HepG2 (cell line): ENCODE measurements around the gene NACC2. TPM values are rescaled to one million over a fixed set of nuclear protein-coding genes. Genes with fewer than 3 reads are reported as not detected.

Experiments
- CEBPB ChIP-seq: IDR thresholded peaks from 2 replicates; pipeline ENCODE4 v1.6.1; 2011; ENCODE audit warnings: low read depth, low read length, improper control_type of control experiment, borderline replicate concordance
- DNMT1 ChIP-seq: sonication (generic); formaldehyde crosslinking; IDR thresholded peaks from 2 replicates; pipeline ENCODE4 v1.5.1; 2020; ENCODE audit warnings: mild to moderate bottlenecking, missing genetic modification reagents
- FOXK1 ChIP-seq: sonication (generic); formaldehyde crosslinking; IDR thresholded peaks from 2 replicates; pipeline ENCODE4 v1.4.0; 2020; ENCODE audit warnings: low read depth, missing genetic modification reagents, borderline replicate concordance
- HDAC1 ChIP-seq: sonication (generic); formaldehyde crosslinking; IDR thresholded peaks from 2 replicates; pipeline ENCODE4 v1.5.1; 2020; ENCODE audit warnings: mild to moderate bottlenecking, missing genetic modification reagents
- KMT2A ChIP-seq: sonication (generic); formaldehyde crosslinking; IDR thresholded peaks from 2 replicates; pipeline ENCODE4 v1.4.0; 2020; ENCODE audit warnings: missing genetic modification reagents
- SP140L ChIP-seq: sonication (generic); formaldehyde crosslinking; IDR thresholded peaks from 2 replicates; pipeline ENCODE4 v1.4.0; 2020; ENCODE audit warnings: missing genetic modification reagents, borderline replicate concordance
- ZNF124 ChIP-seq: sonication (generic); formaldehyde crosslinking; IDR thresholded peaks from 2 replicates; pipeline ENCODE4 v1.4.0; 2020; ENCODE audit warnings: missing genetic modification reagents
- ZNF660 ChIP-seq: sonication (generic); formaldehyde crosslinking; IDR thresholded peaks from 2 replicates; pipeline ENCODE4 v1.5.1; 2020; ENCODE audit warnings: mild to moderate bottlenecking, low read depth, missing genetic modification reagents, borderline replicate concordance
- ZNF720 ChIP-seq: sonication (generic); formaldehyde crosslinking; IDR thresholded peaks from 2 replicates; pipeline ENCODE4 v1.4.0; 2020; ENCODE audit warnings: missing genetic modification reagents
- polyA plus RNA-seq, 8 experiments: library from polyadenylated mRNA; depleted of rRNA in 3 of 8; stranded (reverse) in 7 of 8; unstranded in 1 of 8; fragments of >200 nt; fragmentation: Illumina TruSeq in 4 of 8; extraction: Trizol in 4 of 8; gene quantifications; 2 replicates each; pipeline versions ENCODE4 v1.2.1 to v1.2.3, GENCODE V29; 2011 to 2016; ENCODE audit warnings: low read depth in 4 of 8, missing spikeins in 1 of 8, mixed read lengths in 1 of 8; ENCODE audit not compliant: insufficient read depth in 1 of 8
- total RNA-seq, 5 experiments: library from RNA; depleted of rRNA; stranded (reverse); fragments of >200 nt; fragmentation: Illumina TruSeq; extraction: Trizol; gene quantifications; 2 replicates each; pipeline ENCODE4 v1.2.3, GENCODE V29; 2016; ENCODE audit warnings: low read depth in 1 of 5
- TF ChIP-seq, protein P1 (sequence below): sonication (generic); formaldehyde crosslinking; IDR thresholded peaks from 2 replicates; pipeline ENCODE4 v1.4.0; 2020; ENCODE audit warnings: mild to moderate bottlenecking, missing genetic modification reagents, borderline replicate concordance
- TF ChIP-seq, protein P2 (sequence below): sonication (generic); formaldehyde crosslinking; IDR thresholded peaks from 2 replicates; pipeline ENCODE4 v1.8.1; 2022; ENCODE audit warnings: low read depth, mild to moderate bottlenecking, missing genetic modification reagents
- TF ChIP-seq, protein P3 (sequence below): IDR thresholded peaks from 2 replicates; pipeline ENCODE4 v1.6.1; 2016
- TF ChIP-seq, protein P4 (sequence below), 2 experiments: IDR thresholded peaks; 2 replicates each; pipeline ENCODE4 v1.6.1; 2011 to 2012; ENCODE audit warnings: low read length in 2 of 2, borderline replicate concordance in 1 of 2, low read depth in 1 of 2, mild to moderate bottlenecking in 1 of 2, moderate library complexity in 1 of 2
- TF ChIP-seq, protein P5 (sequence below): sonication (generic); formaldehyde crosslinking; IDR thresholded peaks from 2 replicates; pipeline ENCODE4; 2020; ENCODE audit warnings: missing genetic modification reagents, mild to moderate bottlenecking, borderline replicate concordance
- TF ChIP-seq, protein P6 (sequence below): conservative IDR thresholded peaks from 2 replicates; pipeline ENCODE4 v1.6.1; 2018; ENCODE audit warnings: missing genetic modification reagents

NACC2 gene
- total and polyA plus RNA-seq, 2 of the 13 experiments (the other 11 are each of a cell fraction or from before 2014, with no cell fraction given) = 5.9 to 12.3 TPM

DNA sequence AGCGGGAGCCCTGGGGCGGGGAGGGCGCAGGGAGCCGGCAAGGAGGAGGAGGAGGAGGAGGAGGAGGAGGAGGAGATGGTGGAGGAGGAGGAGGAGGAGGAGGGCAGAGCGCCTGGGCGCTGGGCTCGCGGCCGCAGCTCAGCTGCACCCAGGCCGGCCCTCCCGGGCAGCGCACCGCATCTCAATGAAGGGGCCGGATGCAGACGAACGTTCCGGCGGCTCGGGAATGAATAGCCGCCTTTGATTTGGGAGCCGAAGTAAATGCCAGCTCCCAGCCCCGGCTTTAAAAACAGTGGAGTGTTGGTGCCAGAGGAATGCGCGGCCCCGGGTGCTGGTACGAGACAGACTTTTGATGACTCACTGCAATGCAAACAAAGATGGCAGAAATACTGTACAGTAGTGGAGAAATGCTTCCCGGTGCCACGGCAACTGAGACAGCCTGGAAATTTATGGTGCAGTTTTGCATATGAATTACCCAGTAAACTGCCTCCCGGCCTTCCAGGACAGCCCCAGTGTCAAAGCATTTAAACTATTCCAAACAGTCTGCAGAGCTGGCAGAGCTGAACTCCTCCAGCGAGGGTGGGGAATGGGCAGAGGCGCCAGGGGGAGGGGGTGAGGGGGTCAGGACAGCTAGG is 43.1 kb downstream of the NACC2 start (continued):
- TF ChIP-seq FOXK1 (peak; percentile 30; the same call in 1 of the 2 replicates), ZNF124 (CRISPR knock-in tag) (no peak), SP140L (CRISPR knock-in tag) (no peak), DNMT1 (CRISPR knock-in tag) (no peak), HDAC1 (CRISPR knock-in tag) (no peak), KMT2A (CRISPR knock-in tag) (peak; percentile 19; the same call in 1 of the 2 replicates), CEBPB (peak; percentile 51; the same call in 1 of the 2 replicates), ZNF660 (CRISPR knock-in tag) (no peak), ZNF720 (CRISPR knock-in tag) (no peak)
- TF ChIP-seq, protein P1, sequence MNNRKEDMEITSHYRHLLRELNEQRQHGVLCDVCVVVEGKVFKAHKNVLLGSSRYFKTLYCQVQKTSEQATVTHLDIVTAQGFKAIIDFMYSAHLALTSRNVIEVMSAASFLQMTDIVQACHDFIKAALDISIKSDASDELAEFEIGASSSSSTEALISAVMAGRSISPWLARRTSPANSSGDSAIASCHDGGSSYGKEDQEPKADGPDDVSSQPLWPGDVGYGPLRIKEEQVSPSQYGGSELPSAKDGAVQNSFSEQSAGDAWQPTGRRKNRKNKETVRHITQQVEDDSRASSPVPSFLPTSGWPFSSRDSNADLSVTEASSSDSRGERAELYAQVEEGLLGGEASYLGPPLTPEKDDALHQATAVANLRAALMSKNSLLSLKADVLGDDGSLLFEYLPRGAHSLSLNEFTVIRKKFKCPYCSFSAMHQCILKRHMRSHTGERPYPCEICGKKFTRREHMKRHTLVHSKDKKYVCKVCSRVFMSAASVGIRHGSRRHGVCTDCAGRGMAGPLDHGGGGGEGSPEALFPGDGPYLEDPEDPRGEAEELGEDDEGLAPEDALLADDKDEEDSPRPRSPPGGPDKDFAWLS = no peak
- TF ChIP-seq, protein P2, sequence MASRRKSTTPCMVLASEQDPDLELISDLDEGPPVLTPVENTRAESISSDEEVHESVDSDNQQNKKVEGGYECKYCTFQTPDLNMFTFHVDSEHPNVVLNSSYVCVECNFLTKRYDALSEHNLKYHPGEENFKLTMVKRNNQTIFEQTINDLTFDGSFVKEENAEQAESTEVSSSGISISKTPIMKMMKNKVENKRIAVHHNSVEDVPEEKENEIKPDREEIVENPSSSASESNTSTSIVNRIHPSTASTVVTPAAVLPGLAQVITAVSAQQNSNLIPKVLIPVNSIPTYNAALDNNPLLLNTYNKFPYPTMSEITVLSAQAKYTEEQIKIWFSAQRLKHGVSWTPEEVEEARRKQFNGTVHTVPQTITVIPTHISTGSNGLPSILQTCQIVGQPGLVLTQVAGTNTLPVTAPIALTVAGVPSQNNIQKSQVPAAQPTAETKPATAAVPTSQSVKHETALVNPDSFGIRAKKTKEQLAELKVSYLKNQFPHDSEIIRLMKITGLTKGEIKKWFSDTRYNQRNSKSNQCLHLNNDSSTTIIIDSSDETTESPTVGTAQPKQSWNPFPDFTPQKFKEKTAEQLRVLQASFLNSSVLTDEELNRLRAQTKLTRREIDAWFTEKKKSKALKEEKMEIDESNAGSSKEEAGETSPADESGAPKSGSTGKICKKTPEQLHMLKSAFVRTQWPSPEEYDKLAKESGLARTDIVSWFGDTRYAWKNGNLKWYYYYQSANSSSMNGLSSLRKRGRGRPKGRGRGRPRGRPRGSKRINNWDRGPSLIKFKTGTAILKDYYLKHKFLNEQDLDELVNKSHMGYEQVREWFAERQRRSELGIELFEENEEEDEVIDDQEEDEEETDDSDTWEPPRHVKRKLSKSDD (CRISPR knock-in tag) = no peak
- TF ChIP-seq, protein P3, sequence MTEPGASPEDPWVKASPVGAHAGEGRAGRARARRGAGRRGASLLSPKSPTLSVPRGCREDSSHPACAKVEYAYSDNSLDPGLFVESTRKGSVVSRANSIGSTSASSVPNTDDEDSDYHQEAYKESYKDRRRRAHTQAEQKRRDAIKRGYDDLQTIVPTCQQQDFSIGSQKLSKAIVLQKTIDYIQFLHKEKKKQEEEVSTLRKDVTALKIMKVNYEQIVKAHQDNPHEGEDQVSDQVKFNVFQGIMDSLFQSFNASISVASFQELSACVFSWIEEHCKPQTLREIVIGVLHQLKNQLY = no peak
- TF ChIP-seq, protein P4, sequence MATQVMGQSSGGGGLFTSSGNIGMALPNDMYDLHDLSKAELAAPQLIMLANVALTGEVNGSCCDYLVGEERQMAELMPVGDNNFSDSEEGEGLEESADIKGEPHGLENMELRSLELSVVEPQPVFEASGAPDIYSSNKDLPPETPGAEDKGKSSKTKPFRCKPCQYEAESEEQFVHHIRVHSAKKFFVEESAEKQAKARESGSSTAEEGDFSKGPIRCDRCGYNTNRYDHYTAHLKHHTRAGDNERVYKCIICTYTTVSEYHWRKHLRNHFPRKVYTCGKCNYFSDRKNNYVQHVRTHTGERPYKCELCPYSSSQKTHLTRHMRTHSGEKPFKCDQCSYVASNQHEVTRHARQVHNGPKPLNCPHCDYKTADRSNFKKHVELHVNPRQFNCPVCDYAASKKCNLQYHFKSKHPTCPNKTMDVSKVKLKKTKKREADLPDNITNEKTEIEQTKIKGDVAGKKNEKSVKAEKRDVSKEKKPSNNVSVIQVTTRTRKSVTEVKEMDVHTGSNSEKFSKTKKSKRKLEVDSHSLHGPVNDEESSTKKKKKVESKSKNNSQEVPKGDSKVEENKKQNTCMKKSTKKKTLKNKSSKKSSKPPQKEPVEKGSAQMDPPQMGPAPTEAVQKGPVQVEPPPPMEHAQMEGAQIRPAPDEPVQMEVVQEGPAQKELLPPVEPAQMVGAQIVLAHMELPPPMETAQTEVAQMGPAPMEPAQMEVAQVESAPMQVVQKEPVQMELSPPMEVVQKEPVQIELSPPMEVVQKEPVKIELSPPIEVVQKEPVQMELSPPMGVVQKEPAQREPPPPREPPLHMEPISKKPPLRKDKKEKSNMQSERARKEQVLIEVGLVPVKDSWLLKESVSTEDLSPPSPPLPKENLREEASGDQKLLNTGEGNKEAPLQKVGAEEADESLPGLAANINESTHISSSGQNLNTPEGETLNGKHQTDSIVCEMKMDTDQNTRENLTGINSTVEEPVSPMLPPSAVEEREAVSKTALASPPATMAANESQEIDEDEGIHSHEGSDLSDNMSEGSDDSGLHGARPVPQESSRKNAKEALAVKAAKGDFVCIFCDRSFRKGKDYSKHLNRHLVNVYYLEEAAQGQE (IDR thresholded peaks at IDR 0.05; ENCODE audit: borderline replicate concordance in 1 of 2, low read depth in 1 of 2, low read length in 2 of 2) = no peak
- TF ChIP-seq, protein P5, sequence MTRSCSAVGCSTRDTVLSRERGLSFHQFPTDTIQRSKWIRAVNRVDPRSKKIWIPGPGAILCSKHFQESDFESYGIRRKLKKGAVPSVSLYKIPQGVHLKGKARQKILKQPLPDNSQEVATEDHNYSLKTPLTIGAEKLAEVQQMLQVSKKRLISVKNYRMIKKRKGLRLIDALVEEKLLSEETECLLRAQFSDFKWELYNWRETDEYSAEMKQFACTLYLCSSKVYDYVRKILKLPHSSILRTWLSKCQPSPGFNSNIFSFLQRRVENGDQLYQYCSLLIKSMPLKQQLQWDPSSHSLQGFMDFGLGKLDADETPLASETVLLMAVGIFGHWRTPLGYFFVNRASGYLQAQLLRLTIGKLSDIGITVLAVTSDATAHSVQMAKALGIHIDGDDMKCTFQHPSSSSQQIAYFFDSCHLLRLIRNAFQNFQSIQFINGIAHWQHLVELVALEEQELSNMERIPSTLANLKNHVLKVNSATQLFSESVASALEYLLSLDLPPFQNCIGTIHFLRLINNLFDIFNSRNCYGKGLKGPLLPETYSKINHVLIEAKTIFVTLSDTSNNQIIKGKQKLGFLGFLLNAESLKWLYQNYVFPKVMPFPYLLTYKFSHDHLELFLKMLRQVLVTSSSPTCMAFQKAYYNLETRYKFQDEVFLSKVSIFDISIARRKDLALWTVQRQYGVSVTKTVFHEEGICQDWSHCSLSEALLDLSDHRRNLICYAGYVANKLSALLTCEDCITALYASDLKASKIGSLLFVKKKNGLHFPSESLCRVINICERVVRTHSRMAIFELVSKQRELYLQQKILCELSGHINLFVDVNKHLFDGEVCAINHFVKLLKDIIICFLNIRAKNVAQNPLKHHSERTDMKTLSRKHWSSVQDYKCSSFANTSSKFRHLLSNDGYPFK (CRISPR knock-in tag) = no peak
- TF ChIP-seq, protein P6, sequence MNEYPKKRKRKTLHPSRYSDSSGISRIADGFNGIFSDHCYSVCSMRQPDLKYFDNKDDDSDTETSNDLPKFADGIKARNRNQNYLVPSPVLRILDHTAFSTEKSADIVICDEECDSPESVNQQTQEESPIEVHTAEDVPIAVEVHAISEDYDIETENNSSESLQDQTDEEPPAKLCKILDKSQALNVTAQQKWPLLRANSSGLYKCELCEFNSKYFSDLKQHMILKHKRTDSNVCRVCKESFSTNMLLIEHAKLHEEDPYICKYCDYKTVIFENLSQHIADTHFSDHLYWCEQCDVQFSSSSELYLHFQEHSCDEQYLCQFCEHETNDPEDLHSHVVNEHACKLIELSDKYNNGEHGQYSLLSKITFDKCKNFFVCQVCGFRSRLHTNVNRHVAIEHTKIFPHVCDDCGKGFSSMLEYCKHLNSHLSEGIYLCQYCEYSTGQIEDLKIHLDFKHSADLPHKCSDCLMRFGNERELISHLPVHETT (CRISPR knock-in tag) = no peak
